ENCODE measurements around the gene ACTL10. TPM values are rescaled to one million over a fixed set of nuclear protein-coding genes. Genes with fewer than 3 reads are reported as not detected.
"Not testable (repeated sequence)": the region's sequence is repeated elsewhere in the genome, so short reads cannot be mapped to it uniquely, and the experiment has no call there.

The ACTL10 gene
- total RNA-seq = 1 to 10 TPM; 3.5 to 3.8 TPM
- long read RNA-seq, transcript ACTL10-201 (1 exons, 2,028 nt) = major isoform, 9 of 9 reads
- long read RNA-seq, partial matches to known transcripts = 0 of 9 reads
- long read RNA-seq, other reads (novel, unspliced or antisense) = 0 of 9 reads

DNA sequence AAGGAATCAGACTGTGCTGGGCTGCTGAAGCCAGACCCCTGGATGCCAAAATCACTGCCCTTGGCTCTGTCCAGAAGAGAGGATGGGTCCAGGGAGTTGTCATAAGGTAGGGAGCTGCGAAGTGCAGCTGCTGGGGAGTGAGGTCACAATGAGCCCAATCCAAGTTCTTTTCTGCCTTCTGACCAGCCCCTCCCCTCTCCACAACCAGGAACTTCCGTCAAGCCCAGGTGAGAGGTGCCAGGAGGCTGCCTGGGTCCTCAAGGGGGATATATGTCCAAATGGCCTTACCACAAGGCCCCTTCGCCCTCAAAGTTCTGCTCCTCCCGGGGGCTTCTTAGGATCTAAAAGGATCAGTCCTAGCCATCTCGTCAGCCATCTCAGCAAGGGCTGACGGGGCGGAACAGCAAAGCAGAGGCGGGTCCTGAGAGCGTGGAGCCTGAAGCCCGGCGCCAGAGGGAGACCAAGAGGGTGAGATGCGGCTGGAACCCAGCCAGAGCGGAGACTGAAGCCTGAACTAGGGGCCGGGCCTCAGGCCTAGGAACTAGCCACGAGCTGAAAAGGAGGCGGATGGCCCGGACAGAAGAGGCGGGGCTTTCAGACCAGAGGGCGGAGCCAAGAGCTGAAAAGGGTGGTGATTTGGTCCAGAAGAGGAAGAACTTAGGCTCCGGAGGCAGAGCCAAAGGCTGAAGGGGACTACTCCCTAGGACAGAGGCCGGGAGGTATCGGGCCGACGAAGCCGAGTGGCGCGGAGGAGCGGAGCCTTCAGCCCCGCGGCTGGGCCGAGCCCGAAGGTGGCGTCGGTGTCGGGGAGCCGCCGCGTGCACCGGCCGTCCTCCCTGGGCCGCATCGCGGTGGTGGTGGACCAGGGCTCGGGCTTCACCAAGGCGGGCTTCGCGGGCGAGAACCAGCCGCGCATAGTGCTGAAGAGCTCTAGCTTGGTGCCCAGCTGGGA lies at the start of gene ACTL10:
Gene ACTL10 (plus strand): TSS at position 651 of the 952 bp plus-strand sequence. CDS start 555 bp downstream, outside the sequence.
- DNase-seq (peak; percentile 98 to 99), ATAC-seq (peak; percentile 71)
- intact Hi-C loops (cut with DNase I, micrococcal nuclease) = no loop called here

DNA sequence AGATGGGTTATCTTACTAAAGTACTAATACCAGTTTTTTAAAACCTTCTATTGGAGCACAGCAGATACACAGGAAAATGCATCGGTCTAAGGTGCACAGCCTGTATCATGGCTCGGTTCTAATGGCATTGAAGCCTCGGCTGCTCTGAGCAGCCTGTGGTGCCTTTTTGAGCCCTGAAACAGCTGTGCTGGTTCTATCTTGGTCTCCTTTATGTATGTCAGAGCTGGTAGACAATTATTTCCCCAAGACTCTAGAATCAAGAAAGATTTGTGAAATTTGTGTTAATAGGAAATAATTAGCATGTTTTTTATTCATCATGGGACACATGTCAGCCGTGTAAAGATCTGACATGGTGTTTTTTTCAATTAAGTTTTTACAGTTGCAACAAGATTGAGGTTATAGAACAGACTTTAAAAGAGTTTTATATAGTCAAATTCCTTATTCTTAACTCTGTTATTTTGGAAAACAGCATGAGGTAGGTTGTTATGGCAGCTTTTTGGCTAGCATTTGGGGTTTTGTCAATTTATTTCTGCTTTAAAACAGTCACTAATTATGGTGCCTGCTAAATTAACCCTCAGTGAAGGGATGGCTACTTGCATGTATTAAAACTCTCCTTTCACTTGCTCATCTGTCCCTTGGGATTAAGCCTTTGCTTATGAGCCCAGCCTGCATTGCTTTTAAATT lies 44.9 kb upstream of the ACTL10 start:
- DNase-seq = no peak
- intact Hi-C loops (cut with DNase I, micrococcal nuclease) = no loop called here
- no peak for ATAC-seq

DNA sequence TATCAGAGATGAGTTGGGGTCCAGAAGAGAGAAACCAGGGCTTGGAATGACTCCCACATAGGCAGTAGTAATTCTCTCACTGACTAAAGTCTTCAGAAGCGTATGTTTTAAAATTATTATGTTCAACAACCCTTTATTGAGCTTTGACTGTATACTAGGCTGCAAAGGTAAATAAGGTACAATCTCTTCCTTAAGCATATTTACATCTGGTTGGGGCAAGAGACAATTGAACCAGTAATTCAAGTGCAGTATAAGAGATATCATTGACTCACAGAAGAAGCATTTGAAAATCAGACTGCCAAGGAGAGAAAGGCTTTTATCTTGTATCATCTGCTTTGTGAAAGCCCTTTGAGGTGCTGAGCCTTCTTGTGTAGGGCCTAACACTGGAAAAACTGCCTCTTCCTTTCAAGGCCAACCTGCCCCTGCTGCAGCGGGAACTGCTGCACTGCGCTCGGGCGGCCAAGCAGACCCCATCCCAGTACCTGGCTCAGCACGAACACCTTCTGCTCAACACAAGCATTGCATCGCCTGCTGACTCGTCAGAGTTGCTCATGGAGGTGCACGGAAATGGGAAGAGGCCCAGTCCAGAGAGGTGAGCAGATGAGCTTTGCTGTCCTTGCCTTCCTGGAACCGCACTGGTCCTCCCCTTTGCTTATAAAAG lies 43.9 kb upstream of the ACTL10 start:
- intact Hi-C loops (cut with DNase I, micrococcal nuclease) = no loop called here
- DNase-seq (no peak), ATAC-seq (peak; percentile 75)

DNA sequence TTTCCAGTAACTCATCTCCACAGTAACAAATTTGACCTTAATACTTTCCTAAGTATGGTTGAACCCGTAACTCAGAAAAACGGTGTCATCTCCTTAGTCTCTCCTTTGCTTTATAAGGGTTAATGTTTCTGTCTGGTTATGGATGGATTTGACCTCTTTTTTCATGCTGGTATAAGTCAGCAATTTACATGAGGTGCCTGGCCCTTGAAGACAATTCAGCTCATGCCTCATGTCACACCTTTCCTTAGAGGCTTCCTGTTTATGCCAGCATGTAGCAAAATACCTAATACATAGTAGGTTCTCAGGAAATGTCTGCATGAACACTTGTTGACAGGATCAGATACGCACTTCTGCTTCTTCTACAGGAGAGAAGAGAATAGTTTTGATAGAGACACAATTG lies 42.3 kb upstream of the ACTL10 start:
- ATAC-seq (no peak), DNase-seq (no peak)
- intact Hi-C loops (cut with DNase I, micrococcal nuclease) = no loop called here

DNA sequence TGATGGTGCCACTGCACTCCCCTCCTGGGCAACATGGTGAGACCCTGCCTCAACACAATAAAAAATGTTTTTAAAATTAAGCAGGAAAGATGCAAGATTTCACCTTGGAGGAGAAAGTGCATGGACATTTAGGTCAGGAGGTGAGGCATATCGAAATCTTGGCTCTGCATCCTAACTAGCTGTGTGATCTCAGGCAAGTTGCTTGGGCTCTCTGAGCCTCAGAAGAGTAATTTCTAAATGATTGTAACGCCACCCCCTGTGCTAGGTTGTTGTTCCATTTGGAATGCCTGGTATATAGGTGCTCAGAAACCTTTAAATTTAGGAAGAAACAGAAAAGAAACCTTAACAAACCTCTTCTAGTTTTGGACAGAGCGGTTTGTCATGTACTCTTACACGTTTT lies 40.6 kb upstream of the ACTL10 start:
- DNase-seq (no peak), ATAC-seq (no peak)
- intact Hi-C loops (cut with DNase I, micrococcal nuclease) = no loop called here

DNA sequence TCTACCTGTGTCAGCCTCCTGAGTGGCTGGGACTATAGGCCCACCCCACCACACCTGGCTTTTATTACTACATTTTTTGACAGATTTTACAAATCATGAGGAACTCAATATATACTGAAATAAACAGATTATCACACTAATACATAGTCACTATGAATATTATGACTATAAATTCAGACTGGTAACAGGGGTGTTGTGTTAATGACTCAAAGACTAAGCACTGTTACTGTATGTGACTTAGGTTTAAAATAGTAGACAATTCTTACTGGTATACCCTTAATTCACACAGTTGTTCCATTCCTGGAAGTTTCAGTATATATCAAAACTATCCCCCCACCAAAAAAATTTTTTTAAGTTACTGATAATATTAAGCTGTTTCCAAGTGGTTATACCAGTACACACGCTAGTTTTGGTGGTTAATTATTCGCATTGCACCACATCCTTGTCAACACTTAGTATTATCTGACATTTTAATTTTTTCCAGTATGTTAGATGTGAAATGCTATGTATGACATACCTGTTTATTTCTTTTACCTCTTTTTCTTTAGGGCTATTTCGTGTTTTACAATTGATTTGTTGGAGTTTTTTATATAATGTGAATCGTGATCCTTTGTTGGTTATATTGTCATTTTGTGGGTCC lies 39.0 kb upstream of the ACTL10 start:
- no peak for ATAC-seq
- intact Hi-C loops (cut with DNase I, micrococcal nuclease) = no loop called here

DNA sequence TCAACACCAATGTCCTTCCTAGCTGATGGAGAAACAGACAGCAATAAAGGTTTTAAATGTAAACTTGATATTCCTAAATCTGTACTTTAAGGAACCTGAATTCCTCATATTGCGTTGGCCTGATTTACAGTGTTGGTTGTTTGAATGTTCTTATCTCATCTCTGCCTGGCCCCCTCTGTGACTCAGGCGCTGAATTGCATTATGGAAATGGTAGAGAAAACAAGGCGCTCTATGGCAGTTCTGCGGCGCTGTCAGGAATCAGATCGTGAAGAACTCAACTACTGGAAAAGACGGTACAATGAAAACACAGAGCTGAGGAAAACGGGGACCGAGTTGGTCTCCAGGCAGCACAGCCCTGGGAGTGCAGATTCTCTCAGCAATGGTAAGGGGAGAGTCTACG lies 37.2 kb upstream of the ACTL10 start:
- intact Hi-C loops (cut with DNase I, micrococcal nuclease) = no loop called here

More for the DNA sequence above, 39.0 kb upstream of the ACTL10 start:
- DNase-seq = no peak

DNA sequence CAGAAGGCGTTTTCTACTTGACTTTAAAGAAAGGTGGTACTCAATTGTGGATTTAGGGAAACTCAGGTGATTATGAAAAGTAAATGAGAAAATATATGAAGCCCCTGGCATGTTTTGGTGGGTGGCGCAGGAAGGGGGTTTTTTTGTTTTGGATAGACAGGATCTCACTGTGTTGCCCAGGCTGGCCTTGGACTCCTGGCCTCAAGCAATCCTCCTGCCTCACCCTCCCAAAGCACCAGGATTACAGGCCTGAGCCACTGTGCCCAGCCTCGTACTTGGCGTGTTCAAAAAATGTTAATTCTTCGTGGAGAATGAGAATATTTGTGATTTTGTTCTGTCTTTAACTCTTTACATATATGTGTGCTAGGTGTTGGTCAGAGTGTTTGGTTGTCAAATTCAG lies 36.8 kb upstream of the ACTL10 start:
- DNase-seq (no peak), ATAC-seq (no peak)
- intact Hi-C loops (cut with DNase I, micrococcal nuclease) = no loop called here

More for the DNA sequence above, 37.2 kb upstream of the ACTL10 start:
- DNase-seq (no peak), ATAC-seq (no peak)

DNA sequence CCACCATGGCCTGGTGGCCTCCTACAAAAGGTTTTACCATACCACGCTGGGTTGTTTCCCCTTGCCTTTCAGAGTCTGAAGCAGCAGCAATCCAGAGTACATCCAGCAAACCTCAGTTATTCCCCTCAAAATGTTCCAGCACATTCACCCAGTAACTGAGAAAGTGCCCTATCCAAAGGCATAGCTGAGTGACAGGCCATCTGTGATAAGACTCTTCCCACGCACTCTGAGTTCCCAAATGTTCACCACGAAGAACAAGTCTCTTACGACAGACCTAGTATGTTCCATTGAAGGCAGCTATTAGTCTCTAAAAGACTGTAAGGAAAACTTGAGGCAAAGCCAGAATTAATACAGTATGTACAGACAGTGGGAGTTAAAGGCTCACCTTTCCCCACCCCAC lies 36.2 kb upstream of the ACTL10 start:
- no peak for DNase-seq
- intact Hi-C loops (cut with DNase I, micrococcal nuclease) = no loop called here
- ATAC-seq = no peak

DNA sequence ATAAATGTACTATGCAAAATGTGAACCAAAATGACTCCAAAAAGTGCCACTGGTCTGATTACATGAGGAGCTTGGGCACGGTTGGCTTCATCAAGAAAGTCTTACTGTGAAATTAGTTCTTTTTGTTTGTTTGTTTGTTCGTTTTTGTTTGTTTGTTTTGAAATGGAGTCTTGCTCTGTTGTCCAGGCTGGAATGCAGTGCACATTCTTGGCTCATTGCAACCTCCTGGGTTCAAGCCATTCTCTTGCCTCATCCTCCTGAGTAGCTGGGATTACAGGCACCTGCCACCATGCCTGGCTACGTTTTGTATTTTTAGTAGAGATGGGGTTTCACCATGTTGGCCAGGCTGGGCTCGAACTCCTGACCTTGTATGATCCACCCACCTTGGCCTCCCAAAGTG lies 34.8 kb upstream of the ACTL10 start:
- DNase-seq; ATAC-seq; intact Hi-C loops (cut with DNase I, micrococcal nuclease): not testable (repeated sequence)

DNA sequence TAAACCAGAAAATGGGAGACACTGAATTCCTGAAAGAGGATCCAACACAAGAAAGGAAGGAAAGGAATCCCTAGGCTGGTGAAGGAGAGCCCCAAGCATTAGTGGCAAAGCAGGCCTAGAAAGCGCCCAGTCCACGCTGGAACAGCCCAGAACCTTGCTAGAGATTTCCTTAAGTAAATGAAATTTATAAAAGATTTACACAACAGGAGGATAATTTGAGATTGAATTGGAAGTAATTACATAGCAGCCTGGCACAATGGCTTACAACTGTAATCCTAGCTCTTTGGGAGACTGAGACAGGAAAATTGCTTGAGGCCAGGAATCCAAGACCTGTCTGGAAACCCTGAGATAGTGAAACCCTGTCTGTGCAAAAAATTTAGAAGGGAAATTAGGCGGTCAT lies 31.4 kb upstream of the ACTL10 start:
- intact Hi-C loops (cut with DNase I, micrococcal nuclease) = no loop called here
- no peak for DNase-seq
- no peak for ATAC-seq

DNA sequence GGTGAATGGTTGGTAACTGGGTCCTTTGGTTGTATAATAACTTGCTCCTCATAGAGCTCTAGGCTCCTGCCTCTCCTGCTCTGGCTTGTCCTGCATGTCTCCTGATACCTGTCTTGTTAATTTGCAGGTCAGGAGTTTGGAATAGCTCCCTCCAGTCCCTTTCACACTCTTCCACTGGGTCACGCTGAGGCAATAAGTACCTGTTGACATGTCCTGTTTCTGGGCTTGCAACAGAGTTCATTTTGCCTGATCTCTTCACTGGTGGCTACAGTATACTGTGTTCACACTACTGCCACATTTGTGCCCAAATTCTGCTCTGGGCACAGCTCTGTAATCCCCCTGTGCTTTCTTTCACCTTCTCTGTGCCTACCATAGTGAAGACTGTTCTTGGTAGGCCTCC lies 30.0 kb upstream of the ACTL10 start:
- DNase-seq (no peak), ATAC-seq (no peak)
- intact Hi-C loops (cut with DNase I, micrococcal nuclease) = no loop called here

DNA sequence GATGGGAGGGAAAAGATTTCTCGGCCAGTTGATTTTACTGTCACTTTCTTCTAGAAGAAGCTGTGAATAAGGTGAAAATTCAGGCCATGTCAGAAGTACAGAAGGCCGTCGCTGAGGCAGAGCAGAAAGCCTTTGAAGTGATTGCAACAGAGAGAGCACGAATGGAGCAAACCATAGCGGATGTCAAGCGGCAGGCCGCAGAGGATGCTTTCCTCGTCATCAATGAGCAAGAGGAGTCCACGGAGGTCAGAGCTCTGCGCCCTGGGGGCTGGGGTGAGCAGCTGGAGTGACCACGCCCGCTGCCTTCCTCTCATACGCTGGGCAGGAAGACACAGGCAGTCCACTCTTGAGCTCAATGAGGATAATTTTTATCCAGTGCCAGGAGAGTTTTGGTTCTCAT lies 26.5 kb upstream of the ACTL10 start:
- intact Hi-C loops (cut with DNase I, micrococcal nuclease) = no loop called here
- no peak for ATAC-seq
- DNase-seq = no peak

DNA sequence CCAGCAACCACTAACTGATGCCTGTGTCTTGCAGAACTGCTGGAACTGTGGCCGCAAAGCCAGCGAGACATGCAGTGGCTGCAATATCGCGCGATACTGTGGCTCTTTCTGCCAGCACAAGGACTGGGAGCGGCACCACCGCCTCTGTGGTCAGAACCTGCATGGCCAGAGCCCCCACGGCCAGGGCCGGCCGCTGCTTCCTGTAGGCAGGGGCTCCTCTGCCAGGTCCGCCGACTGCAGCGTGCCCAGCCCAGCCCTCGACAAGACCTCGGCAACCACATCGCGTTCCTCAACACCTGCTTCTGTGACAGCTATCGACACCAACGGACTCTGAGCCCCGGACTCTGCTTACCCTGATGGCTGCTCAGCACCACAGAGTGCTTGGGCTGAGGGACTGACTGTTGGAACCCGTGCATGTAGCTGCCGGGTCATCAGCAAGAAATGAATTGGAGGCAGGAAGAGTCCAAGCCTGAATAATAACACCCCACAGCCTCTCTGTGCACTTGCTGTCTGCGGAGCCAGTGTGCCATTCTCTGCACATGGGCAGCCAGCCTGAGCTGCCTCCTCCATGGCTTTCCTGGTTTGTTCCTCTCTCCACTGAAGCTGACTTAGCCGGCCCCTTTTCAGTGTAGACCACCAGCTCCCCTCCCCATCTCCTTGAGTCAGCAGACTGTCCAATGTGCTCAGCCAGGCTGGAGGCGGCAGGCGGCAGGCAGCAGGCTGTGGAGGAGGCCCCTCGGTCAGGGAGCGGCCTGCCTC lies 22.3 kb upstream of the ACTL10 start:
- DNase-seq (no peak), ATAC-seq (no peak)
- intact Hi-C loops (cut with DNase I, micrococcal nuclease) = loop anchor here in 1 of 2 donors (5.0 kb wide), 1 partner anchor 182 kb away; no protein-coding TSS in a partner anchor

DNA sequence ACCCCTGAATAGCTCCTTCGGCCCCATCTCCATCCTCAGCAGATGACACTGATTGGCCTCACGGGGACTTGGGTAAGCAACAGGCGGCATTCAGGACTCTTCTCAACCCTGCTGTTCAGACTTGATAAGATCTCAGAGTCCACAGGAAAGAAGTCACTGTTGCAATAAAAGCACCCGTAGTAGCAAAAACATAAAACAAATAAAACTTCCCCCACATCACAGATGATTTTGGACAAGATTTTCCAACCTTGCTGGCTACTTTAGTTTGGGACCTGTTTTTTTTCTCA lies 21.7 kb upstream of the ACTL10 start:
- DNase-seq (no peak), ATAC-seq (peak; percentile 15)
- intact Hi-C loops (cut with DNase I, micrococcal nuclease) = loop anchor here in 1 of 2 donors (5.0 kb wide), 1 partner anchor 183 kb away; no protein-coding TSS in a partner anchor

DNA sequence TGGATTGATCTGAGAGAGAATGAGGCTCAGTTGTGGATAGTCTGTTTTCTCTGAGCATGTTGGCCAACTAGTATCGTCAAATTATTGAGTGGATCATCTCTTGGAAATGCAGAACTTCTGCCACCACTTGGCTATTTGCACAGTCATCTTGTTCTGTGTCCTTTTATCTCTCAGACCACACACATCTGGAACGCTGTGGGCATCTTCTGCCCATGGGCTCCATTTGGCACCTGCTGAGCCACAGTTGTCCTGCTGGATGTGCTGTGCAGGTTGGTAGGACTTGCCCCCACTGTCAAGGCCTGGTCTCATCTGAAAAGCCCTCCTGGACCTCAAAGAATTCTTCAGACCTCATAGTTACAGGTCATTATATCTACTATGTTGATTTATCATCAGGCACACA lies 21.3 kb upstream of the ACTL10 start:
- ATAC-seq (no peak), DNase-seq (no peak)
- intact Hi-C loops (cut with DNase I, micrococcal nuclease) = loop anchor here in 1 of 2 donors (5.0 kb wide), 1 partner anchor 183 kb away; no protein-coding TSS in a partner anchor

DNA sequence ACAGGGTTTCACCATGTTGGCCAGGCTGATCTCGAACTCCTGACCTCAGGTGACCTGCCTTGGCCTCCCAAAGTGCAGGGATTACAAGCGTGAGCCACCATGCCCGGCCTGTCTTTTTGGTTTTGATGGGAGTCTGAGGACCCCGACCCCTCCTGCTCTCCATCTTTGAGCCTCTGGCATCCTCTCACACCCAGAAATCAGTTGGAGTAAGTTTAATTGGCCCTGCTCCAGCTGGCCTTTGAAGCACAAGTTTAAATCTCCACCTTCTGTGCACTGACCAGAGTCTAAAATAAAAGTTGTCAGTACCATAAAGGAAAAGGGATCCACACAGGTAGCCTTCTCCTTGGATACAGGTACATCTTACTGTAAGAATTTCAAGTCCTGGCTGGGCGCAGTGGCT lies 20.6 kb upstream of the ACTL10 start:
- intact Hi-C loops (cut with DNase I, micrococcal nuclease) = loop anchor here in 1 of 2 donors (5.0 kb wide), 1 partner anchor 184 kb away; no protein-coding TSS in a partner anchor
- DNase-seq = no peak
- no peak for ATAC-seq
